Measurements from ENCODE around the gene LHX8. TPM values are rescaled to one million over a fixed set of nuclear protein-coding genes. Genes with fewer than 3 reads are reported as not detected.

LHX8 gene
- total and polyA plus RNA-seq, 9 of the 15 experiments (the other 6 are each of a cell fraction or from before 2014, with no cell fraction given), result not detected

DNA sequence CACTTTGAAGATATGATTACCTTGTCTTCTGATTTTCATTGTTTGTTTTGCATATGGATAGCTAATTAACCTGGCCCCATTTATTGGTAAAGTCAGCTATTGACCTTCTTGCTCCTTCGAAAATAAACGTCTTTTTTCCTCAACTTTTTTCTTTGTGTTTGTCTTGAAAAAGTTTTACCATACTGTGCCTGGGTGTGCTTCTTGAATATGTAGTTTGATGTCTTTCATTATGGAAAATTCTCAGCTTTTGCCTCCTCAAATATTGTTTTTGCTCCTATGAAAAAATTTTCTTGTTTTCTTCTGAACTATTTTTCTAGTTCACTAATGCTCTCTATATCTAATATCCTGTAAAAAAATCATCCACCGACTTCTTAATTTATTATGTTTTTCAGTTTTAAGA lies 25.0 kb downstream of the LHX8 start (continued):
- TF ChIP-seq, protein P1, sequence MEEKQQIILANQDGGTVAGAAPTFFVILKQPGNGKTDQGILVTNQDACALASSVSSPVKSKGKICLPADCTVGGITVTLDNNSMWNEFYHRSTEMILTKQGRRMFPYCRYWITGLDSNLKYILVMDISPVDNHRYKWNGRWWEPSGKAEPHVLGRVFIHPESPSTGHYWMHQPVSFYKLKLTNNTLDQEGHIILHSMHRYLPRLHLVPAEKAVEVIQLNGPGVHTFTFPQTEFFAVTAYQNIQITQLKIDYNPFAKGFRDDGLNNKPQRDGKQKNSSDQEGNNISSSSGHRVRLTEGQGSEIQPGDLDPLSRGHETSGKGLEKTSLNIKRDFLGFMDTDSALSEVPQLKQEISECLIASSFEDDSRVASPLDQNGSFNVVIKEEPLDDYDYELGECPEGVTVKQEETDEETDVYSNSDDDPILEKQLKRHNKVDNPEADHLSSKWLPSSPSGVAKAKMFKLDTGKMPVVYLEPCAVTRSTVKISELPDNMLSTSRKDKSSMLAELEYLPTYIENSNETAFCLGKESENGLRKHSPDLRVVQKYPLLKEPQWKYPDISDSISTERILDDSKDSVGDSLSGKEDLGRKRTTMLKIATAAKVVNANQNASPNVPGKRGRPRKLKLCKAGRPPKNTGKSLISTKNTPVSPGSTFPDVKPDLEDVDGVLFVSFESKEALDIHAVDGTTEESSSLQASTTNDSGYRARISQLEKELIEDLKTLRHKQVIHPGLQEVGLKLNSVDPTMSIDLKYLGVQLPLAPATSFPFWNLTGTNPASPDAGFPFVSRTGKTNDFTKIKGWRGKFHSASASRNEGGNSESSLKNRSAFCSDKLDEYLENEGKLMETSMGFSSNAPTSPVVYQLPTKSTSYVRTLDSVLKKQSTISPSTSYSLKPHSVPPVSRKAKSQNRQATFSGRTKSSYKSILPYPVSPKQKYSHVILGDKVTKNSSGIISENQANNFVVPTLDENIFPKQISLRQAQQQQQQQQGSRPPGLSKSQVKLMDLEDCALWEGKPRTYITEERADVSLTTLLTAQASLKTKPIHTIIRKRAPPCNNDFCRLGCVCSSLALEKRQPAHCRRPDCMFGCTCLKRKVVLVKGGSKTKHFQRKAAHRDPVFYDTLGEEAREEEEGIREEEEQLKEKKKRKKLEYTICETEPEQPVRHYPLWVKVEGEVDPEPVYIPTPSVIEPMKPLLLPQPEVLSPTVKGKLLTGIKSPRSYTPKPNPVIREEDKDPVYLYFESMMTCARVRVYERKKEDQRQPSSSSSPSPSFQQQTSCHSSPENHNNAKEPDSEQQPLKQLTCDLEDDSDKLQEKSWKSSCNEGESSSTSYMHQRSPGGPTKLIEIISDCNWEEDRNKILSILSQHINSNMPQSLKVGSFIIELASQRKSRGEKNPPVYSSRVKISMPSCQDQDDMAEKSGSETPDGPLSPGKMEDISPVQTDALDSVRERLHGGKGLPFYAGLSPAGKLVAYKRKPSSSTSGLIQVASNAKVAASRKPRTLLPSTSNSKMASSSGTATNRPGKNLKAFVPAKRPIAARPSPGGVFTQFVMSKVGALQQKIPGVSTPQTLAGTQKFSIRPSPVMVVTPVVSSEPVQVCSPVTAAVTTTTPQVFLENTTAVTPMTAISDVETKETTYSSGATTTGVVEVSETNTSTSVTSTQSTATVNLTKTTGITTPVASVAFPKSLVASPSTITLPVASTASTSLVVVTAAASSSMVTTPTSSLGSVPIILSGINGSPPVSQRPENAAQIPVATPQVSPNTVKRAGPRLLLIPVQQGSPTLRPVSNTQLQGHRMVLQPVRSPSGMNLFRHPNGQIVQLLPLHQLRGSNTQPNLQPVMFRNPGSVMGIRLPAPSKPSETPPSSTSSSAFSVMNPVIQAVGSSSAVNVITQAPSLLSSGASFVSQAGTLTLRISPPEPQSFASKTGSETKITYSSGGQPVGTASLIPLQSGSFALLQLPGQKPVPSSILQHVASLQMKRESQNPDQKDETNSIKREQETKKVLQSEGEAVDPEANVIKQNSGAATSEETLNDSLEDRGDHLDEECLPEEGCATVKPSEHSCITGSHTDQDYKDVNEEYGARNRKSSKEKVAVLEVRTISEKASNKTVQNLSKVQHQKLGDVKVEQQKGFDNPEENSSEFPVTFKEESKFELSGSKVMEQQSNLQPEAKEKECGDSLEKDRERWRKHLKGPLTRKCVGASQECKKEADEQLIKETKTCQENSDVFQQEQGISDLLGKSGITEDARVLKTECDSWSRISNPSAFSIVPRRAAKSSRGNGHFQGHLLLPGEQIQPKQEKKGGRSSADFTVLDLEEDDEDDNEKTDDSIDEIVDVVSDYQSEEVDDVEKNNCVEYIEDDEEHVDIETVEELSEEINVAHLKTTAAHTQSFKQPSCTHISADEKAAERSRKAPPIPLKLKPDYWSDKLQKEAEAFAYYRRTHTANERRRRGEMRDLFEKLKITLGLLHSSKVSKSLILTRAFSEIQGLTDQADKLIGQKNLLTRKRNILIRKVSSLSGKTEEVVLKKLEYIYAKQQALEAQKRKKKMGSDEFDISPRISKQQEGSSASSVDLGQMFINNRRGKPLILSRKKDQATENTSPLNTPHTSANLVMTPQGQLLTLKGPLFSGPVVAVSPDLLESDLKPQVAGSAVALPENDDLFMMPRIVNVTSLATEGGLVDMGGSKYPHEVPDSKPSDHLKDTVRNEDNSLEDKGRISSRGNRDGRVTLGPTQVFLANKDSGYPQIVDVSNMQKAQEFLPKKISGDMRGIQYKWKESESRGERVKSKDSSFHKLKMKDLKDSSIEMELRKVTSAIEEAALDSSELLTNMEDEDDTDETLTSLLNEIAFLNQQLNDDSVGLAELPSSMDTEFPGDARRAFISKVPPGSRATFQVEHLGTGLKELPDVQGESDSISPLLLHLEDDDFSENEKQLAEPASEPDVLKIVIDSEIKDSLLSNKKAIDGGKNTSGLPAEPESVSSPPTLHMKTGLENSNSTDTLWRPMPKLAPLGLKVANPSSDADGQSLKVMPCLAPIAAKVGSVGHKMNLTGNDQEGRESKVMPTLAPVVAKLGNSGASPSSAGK (IDR thresholded peaks at IDR 0.05), result no peak
- no peak for TF ChIP-seq ZNF175 (CRISPR knock-in tag; IDR thresholded peaks at IDR 0.05; ENCODE audit: low read depth)
- no peak for TF ChIP-seq ZNF174 (CRISPR knock-in tag; IDR thresholded peaks at IDR 0.05)
- no peak for TF ChIP-seq ZNF717 (CRISPR knock-in tag; IDR thresholded peaks at IDR 0.05)
- TF ChIP-seq, protein P2, sequence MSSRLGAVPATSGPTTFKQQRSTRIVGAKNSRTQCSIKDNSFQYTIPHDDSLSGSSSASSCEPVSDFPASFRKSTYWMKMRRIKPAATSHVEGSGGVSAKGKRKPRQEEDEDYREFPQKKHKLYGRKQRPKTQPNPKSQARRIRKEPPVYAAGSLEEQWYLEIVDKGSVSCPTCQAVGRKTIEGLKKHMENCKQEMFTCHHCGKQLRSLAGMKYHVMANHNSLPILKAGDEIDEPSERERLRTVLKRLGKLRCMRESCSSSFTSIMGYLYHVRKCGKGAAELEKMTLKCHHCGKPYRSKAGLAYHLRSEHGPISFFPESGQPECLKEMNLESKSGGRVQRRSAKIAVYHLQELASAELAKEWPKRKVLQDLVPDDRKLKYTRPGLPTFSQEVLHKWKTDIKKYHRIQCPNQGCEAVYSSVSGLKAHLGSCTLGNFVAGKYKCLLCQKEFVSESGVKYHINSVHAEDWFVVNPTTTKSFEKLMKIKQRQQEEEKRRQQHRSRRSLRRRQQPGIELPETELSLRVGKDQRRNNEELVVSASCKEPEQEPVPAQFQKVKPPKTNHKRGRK (tag; IDR thresholded peaks at IDR 0.05), result no peak
- TF ChIP-seq ZNF707 (CRISPR knock-in tag; conservative IDR thresholded peaks at IDR 0.05), result no peak
